ENCODE measurements around the gene AMN.

- TF ChIP-seq CTCF (IDR thresholded peaks at IDR 0.05), result no peak
- no peak for TF ChIP-seq POLR2A (IDR thresholded peaks at IDR 0.05)
- no peak for TF ChIP-seq EP300 (IDR thresholded peaks at IDR 0.05)
- no peak for TF ChIP-seq POLR2AphosphoS5 (IDR thresholded peaks at IDR 0.05)
Observed at GRCh38 chr14:102901633-102902032, 20.8 kb upstream of the AMN start.
